Measurements from ENCODE around the gene NKPD1.

- TF ChIP-seq EZH2 (IDR thresholded peaks at IDR 0.05; ENCODE audit: insufficient read depth, poor library complexity, severe bottlenecking) (no peak), EZH2phosphoT487 (IDR thresholded peaks at IDR 0.05; ENCODE audit: insufficient read depth, low read depth) (no peak)
Measured at GRCh38 chr19:45163156-45163555, 2.4 kb upstream of the NKPD1 start.

Data from GM23248 (cell line).